Prostate gland (tissue), 2 donors: ENCODE measurements around the gene PTPRU. TPM values are rescaled to one million over a fixed set of nuclear protein-coding genes. Genes with fewer than 3 reads are reported as not detected.

Experiments used
- DNase-seq: peaks from one replicate; pipeline ENCODE4 v3.0.0-alpha.2; 2019; ENCODE audit warnings: low spot score
- H3K27ac ChIP-seq, 2 donors: fragments of 200-600 bp; sonication (generic); 2 replicates each; pipeline ENCODE4 v1.5.1; 2017 to 2019
- H3K27me3 ChIP-seq: fragments of 200-600 bp; sonication (generic); replicated peaks from 2 replicates; pipeline ENCODE4 v1.5.1; 2019; ENCODE audit not compliant: insufficient read depth
- H3K36me3 ChIP-seq, 2 donors: fragments of 200-600 bp; sonication (generic); 1 replicate in 1 of 2; 2 replicates in 1 of 2; pipeline versions ENCODE4 v1.5.1 to v1.8.1; 2017 to 2019
- H3K4me1 ChIP-seq: fragments of 200-600 bp; sonication (generic); replicated peaks from 2 replicates; pipeline ENCODE4 v1.5.1; 2019
- H3K4me3 ChIP-seq, 2 donors: fragments of 200-600 bp; sonication (generic); 2 replicates each; pipeline ENCODE4 v1.5.1; 2017 to 2019
- H3K9me3 ChIP-seq: fragments of 200-600 bp; sonication (generic); 2 replicates; pipeline ENCODE4 v1.5.1; 2017
- POLR2A ChIP-seq: fragments of 450-650 bp; IDR thresholded peaks from one replicate; pipeline ENCODE4 v1.6.1; 2016; ENCODE audit warnings: antibody characterized with exemption, mild to moderate bottlenecking
- POLR2AphosphoS5 ChIP-seq: sonication (generic); formaldehyde crosslinking; IDR thresholded peaks from one replicate; pipeline ENCODE4 v1.6.1; 2017; ENCODE audit warnings: antibody characterized with exemption
- whole genome bisulfite sequencing: methylation state at CpG from one replicate; pipeline ENCODE4 v1.1.5; 2018; 5-methylcytosine and 5-hydroxymethylcytosine counted together
- intact Hi-C: fragments of 100-400 bp; cut with DNase I; formaldehyde crosslinking; loops from one replicate; pipeline ENCODE4 v1.14.2; 2022
- total RNA-seq, 2 donors: library from RNA; depleted of rRNA; stranded (reverse); fragments of >200 nt; gene quantifications; one replicate each; pipeline ENCODE4 v1.1.0, GENCODE V29; 2016
- TF ChIP-seq, protein P1 (sequence below), 4 experiments: fragments of 200-600 bp in 2 of 4; fragments of 450-650 bp in 2 of 4; sonication (generic) in 2 of 4; IDR thresholded peaks; 1 replicate in 3 of 4; 2 replicates in 1 of 4; pipeline ENCODE4 v1.5.1; 2016 to 2019; ENCODE audit warnings: antibody characterized with exemption in 4 of 4, mild to moderate bottlenecking in 2 of 4, moderate library complexity in 2 of 4

The PTPRU gene
- total RNA-seq, 2 donors from 2014 or later, result 49.9 to 60.5 TPM

DNA sequence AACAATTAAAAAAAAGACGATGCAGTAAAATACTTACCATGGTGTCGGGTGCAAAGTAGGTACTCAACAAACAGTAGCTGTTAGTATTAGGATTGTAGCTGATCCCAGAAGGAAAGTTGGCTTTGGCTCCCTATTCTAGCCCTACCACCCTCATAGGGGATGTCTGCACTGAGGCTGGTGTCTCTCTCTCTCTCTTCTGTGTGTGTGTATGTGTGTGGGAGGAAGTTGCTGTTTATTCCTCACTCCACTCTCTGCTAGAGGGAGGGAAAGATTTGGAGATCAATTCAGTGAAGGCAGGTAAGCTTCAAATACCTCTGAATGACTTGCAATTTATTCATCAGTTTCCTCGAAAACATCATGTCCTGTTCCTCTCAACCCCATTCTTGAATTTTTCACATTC, 124.4 kb downstream of the PTPRU start:
- no peaks in the 10 kb centered on the region for H3K4me1 ChIP-seq
- H3K27ac ChIP-seq, result no peak overlapping the region
- TF ChIP-seq POLR2A, result no peak
- no peak for TF ChIP-seq POLR2AphosphoS5
- TF ChIP-seq, protein P1, sequence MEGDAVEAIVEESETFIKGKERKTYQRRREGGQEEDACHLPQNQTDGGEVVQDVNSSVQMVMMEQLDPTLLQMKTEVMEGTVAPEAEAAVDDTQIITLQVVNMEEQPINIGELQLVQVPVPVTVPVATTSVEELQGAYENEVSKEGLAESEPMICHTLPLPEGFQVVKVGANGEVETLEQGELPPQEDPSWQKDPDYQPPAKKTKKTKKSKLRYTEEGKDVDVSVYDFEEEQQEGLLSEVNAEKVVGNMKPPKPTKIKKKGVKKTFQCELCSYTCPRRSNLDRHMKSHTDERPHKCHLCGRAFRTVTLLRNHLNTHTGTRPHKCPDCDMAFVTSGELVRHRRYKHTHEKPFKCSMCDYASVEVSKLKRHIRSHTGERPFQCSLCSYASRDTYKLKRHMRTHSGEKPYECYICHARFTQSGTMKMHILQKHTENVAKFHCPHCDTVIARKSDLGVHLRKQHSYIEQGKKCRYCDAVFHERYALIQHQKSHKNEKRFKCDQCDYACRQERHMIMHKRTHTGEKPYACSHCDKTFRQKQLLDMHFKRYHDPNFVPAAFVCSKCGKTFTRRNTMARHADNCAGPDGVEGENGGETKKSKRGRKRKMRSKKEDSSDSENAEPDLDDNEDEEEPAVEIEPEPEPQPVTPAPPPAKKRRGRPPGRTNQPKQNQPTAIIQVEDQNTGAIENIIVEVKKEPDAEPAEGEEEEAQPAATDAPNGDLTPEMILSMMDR (IDR thresholded peaks at IDR 0.05), result no peak
- no peak overlapping the region for H3K4me3 ChIP-seq
- H3K27me3 ChIP-seq, result no peaks in the 10 kb centered on the region
- intact Hi-C loops, result no loop called here
- no peaks in the 10 kb centered on the region for H3K9me3 ChIP-seq
- no peak for DNase-seq
- H3K36me3 ChIP-seq, result no peaks in the 10 kb centered on the region
- 90% methylated on average over 3 of the region's 3 CpGs for WGBS

GRCh38 chr1:29361686-29362085, 125.4 kb downstream of the PTPRU start:
- H3K27ac ChIP-seq, result no peak overlapping the region
- TF ChIP-seq POLR2A (no peak), POLR2AphosphoS5 (no peak)
- TF ChIP-seq, protein P1 (IDR thresholded peaks at IDR 0.05), result no peak
- intact Hi-C loops, result no loop called here
- WGBS, result 66% methylated on average over 6 of the region's 6 CpGs
- no peaks in the 10 kb centered on the region for H3K9me3 ChIP-seq
- H3K4me1 ChIP-seq, result no peaks in the 10 kb centered on the region
- no peak for DNase-seq
- H3K27me3 ChIP-seq, result no peaks in the 10 kb centered on the region
- H3K36me3 ChIP-seq, result no peaks in the 10 kb centered on the region
- no peak overlapping the region for H3K4me3 ChIP-seq

DNA sequence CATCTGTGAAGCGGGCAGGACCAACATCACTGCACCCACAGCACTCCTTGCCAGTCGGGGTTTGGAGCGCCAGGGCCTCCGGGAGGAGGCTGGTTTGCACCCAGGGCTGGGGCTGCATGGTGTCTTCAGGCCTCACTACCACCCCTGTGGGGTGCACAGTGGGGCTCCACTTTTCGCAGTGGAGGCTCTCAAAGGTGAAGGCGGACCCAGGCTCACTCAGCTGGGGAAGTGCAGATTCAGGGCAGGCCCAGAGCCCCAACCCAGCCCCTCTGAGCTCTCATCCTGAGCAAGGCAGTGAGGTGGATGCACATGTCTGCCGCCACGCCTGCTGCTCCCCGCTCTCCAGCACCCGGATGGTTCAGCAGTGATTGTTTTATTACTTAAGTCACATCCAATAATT, 125.8 kb downstream of the PTPRU start:
- 87% methylated on average over 10 of the region's 10 CpGs for WGBS

GRCh38 chr1:29362764-29363163, 126.4 kb downstream of the PTPRU start:
- no peak for DNase-seq
- no peak overlapping the region for H3K27ac ChIP-seq
- no peaks in the 10 kb centered on the region for H3K27me3 ChIP-seq
- TF ChIP-seq POLR2A (no peak), POLR2AphosphoS5 (no peak)
- TF ChIP-seq, protein P1 (IDR thresholded peaks at IDR 0.05), result no peak
- no peak overlapping the region for H3K4me3 ChIP-seq
- intact Hi-C loops, result no loop called here
- no peaks in the 10 kb centered on the region for H3K9me3 ChIP-seq
- 96% methylated on average over 4 of the region's 4 CpGs for WGBS
- H3K36me3 ChIP-seq, result no peaks in the 10 kb centered on the region
- no peaks in the 10 kb centered on the region for H3K4me1 ChIP-seq

More for the DNA sequence above, 125.8 kb downstream of the PTPRU start:
- no peaks in the 10 kb centered on the region for H3K27me3 ChIP-seq
- H3K4me1 ChIP-seq, result no peaks in the 10 kb centered on the region
- no peak overlapping the region for H3K27ac ChIP-seq
- TF ChIP-seq POLR2A (no peak), POLR2AphosphoS5 (no peak)
- TF ChIP-seq, protein P1 (IDR thresholded peaks at IDR 0.05), result no peak
- no peak for DNase-seq
- H3K9me3 ChIP-seq, result no peaks in the 10 kb centered on the region
- intact Hi-C loops, result no loop called here
- H3K36me3 ChIP-seq, result no peaks in the 10 kb centered on the region
- H3K4me3 ChIP-seq, result no peak overlapping the region

DNA sequence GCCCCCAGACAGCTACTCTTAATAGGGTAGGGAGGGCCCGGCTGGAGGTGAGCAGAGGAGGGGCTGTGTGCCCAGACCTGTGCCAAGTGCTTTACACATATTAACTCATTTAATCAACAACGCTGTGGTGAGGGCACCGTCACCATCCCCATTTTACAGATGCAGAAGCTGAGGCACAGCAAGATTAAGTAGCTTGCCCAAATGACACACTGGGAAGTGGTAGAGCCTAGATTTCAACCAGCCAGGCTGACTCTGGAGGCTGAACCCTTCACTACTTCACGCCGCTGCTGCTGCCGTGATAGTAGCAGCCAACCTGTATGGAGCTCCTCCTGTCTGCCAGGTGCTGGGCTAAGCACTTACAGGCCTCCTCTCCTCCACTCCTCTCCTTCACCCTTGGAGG, 127.2 kb downstream of the PTPRU start:
- Histone ChIP-seq H3K9me3 (no peaks in the 10 kb centered on the region), H3K27ac (no peak overlapping the region), H3K36me3 (no peaks in the 10 kb centered on the region), H3K4me3 (no peak overlapping the region), H3K4me1 (no peaks in the 10 kb centered on the region), H3K27me3 (no peaks in the 10 kb centered on the region)
- DNase-seq, result no peak
- TF ChIP-seq, protein P1 (IDR thresholded peaks at IDR 0.05), result no peak
- TF ChIP-seq POLR2A, result no peak
- no peak for TF ChIP-seq POLR2AphosphoS5
- intact Hi-C loops, result no loop called here
- 91% methylated on average over 6 of the region's 6 CpGs for WGBS
